Hematopoietic multipotent progenitor cell treated with erythropoietin and hydrocortisone succinate and interleukin-3 and kit ligand, for 4 days (in vitro differentiated cells): Measurements from ENCODE around the gene SCART1.
"Not testable (repeated sequence)": the region's sequence is repeated elsewhere in the genome, so short reads cannot be mapped to it uniquely, and the experiment has no call there.

Experiments used
- DNase-seq: peaks from one replicate; pipeline ENCODE4 v3.0.0-alpha.2; 2015

Gene SCART1

GRCh38 chr10:133453516-133454203 lies at the start of gene SCART1:
Gene SCART1 (plus strand): TSS chr10:133453945. CDS start chr10:133453998, 53 bp downstream.
- no peak for DNase-seq

- no peak for DNase-seq
These were observed 48.5 kb upstream of the SCART1 start for GRCh38 chr10:133405272-133405671.

- DNase-seq = no peak
These were observed 47.8 kb upstream of the SCART1 start for GRCh38 chr10:133405844-133406527.

GRCh38 chr10:133411523-133412380 lies 42.0 kb upstream of the SCART1 start:
- no peak for DNase-seq

GRCh38 chr10:133412381-133412711 lies 41.4 kb upstream of the SCART1 start:
- DNase-seq = no peak

GRCh38 chr10:133414401-133414800 lies 39.3 kb upstream of the SCART1 start:
- not testable (repeated sequence) for DNase-seq

- DNase-seq = no peak
These were observed 38.0 kb upstream of the SCART1 start for GRCh38 chr10:133415752-133416151.

- DNase-seq = no peak
These were observed 35.3 kb upstream of the SCART1 start for GRCh38 chr10:133418289-133418993.

- DNase-seq = no peak
These were observed 34.4 kb upstream of the SCART1 start for GRCh38 chr10:133419211-133419950.

- DNase-seq = no peak
These were observed 33.7 kb upstream of the SCART1 start for GRCh38 chr10:133420028-133420427.

- no peak for DNase-seq
These were observed 33.2 kb upstream of the SCART1 start for GRCh38 chr10:133420579-133420978.

- DNase-seq = no peak
These were observed 32.2 kb upstream of the SCART1 start for GRCh38 chr10:133421336-133422222.

GRCh38 chr10:133422223-133422806 lies 31.4 kb upstream of the SCART1 start:
- no peak for DNase-seq

GRCh38 chr10:133422807-133423771 lies 30.7 kb upstream of the SCART1 start:
- peak; percentile 26 for DNase-seq

- DNase-seq = not testable (repeated sequence)
These were observed 29.6 kb upstream of the SCART1 start for GRCh38 chr10:133424102-133424501.

GRCh38 chr10:133424601-133425000 lies 29.1 kb upstream of the SCART1 start, which contains the start of gene SPRN:
Gene SPRN (minus strand): TSS chr10:133424625. CDS start chr10:133423681, 944 bp downstream.
- not testable (repeated sequence) for DNase-seq

- not testable (repeated sequence) for DNase-seq
These were observed 24.2 kb upstream of the SCART1 start for GRCh38 chr10:133429571-133429970.

- not testable (repeated sequence) for DNase-seq
These were observed 21.7 kb upstream of the SCART1 start for GRCh38 chr10:133431888-133432613.

GRCh38 chr10:133432789-133433188 lies 21.0 kb upstream of the SCART1 start:
- DNase-seq = not testable (repeated sequence)
